Measurements from ENCODE around the gene CXorf66.
A peak's percentile ranks its signal among the peaks of the same experiment; 100 is the strongest.
"Not testable (repeated sequence)": the region's sequence is repeated elsewhere in the genome, so short reads cannot be mapped to it uniquely, and the experiment has no call there.

Gene CXorf66

DNA sequence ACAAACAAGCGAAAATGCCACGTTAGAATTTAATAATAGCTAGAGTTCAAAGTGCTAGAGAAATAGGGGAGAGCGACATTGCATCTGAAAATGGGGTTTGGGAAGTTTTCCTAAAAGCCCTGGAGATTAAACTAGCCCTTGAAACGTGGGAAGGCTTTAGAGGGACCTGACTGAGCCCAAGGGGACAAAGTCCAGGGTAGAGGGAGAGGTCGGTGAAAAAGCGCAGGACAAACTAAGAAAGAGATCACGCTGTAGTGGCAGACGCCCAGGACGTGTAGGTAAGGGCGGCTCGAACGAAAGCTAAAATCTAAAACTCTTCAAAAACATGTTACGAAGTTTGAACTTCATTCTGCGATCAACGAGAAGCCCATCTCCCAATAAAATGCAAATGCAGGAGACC is 31.4 kb downstream of the CXorf66 start:
- H3K36me3 Mint-ChIP-seq = peaks cover 0 to 1% of the 10 kb centered on the region in 2 donors
- peaks cover 5 to 16% of the 10 kb centered on the region in 2 donors for H3K4me1 Mint-ChIP-seq
- H3K4me3 Mint-ChIP-seq = peak overlapping the region; percentile 86 to 89
- H3K27me3 Mint-ChIP-seq = peaks cover 0 to under 1% of the 10 kb centered on the region in 2 donors
- DNase-seq = no peak
- H3K9me3 Mint-ChIP-seq = no peaks in the 10 kb centered on the region
- ATAC-seq (replicated peaks) = no peak
- peak overlapping the region; percentile 96 for H3K27ac Mint-ChIP-seq

DNA sequence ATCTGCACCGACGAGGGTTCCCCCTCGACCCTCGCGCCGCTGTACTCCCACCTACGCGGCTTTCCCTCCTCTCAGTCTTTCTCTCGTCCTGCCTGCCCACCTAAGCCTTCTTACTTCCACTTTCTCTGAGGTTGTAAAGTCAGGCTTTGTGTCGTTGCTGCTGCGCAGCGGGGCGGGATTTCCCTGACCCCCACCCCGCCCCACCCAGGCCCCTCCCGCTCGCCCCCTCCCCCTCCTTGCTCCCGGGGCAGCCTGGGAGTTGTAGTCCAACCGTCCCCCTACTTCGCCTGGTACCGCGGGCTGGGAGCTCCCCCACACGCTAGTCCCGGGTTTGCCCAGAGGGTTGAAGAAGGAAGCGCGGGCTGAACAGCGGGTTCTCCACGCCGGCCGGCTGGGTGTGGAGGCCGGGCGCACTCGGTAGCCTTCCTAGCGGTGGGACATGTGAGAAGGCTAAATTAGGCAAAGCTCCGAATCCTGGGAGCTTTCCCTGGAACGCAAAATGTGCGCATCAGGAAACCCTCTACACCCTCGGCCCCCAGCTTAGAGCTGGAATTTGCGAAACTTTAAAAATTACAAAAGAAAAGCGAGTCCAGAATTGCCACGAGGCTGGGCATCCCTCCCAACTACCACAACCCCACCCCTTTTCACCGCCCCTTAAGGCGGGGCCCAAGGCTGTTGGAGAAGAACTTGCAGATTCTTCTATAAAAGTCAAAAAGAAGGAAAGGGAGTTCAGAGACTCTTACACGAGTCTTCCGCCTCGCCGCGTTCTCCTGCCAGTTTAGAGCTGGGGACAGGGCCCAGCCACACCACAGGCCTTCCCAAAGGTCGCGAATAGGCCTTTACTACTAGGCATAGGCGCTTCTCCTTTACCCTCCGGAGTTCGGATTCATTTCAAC is 32.2 kb downstream of the CXorf66 start, which contains the start of gene ATP11C:
Gene ATP11C, minus strand, starts transcription at position 153 of the 896 bp plus-strand sequence. CDS start 1,011 bp downstream, outside the sequence.
- peak; percentile 78 for DNase-seq
- ATAC-seq (replicated peaks) = peak; percentile 85 to 87
- Mint-ChIP-seq H3K27ac (peak within 1 kb of the TSS; percentile 96), H3K36me3 (peaks cover 0 to 1% of the 10 kb centered on the region in 2 donors), H3K27me3 (no peaks in the 10 kb centered on the region), H3K9me3 (no peaks in the 10 kb centered on the region), H3K4me3 (peak within 1 kb of the TSS; percentile 86 to 89), H3K4me1 (peaks cover 5 to 17% of the 10 kb centered on the region in 2 donors)

DNA sequence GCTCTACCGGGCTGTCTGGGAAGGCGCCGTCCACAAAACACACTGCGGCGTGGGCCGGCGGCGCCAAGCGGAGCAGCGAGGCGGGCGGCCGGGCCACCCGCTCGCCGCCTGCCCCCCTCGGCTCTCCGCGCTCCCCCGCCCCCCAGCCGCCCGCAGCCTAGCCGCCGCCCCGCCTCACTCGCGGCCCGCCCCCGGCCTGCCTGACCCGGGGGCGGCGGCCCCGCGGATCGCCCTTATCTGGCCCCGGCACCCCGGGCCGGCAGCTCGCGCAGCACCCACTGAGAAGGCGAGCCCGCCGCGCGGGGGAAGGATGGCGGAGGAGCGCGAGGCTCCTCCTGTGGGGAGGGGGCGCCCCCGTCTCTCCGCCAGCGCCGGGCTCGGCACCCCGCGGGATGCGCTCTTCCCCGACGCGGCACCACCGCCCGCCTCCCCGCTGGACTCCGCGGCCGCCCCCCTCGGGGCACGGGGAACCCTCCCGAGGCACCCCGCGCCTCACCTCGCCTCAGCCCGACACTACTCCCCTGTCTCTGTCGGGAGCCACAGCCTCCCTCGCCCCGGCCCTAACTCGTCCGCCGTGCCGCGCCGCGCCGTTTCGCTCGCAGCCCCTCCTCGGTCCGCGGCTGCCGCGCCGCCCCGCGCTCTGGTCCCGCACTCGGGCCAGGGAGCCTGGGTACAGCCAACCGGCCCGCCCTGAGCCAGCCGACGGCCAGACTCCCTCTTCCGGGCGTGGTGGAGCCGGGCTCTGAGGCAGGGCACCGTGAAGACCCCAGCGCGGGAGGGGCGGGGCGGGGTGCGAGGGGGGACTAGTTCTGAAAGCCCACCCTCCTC is 33.0 kb downstream of the CXorf66 start:
- H3K4me3 Mint-ChIP-seq = peak overlapping the region; percentile 86 to 89
- peaks cover 0 to 1% of the 10 kb centered on the region in 2 donors for H3K36me3 Mint-ChIP-seq
- DNase-seq (peak; percentile 23), ATAC-seq (replicated peaks) (peak; percentile 56)
- no peaks in the 10 kb centered on the region for H3K27me3 Mint-ChIP-seq
- peak overlapping the region; percentile 96 for H3K27ac Mint-ChIP-seq
- H3K4me1 Mint-ChIP-seq = peaks cover 5 to 17% of the 10 kb centered on the region in 2 donors
- H3K9me3 Mint-ChIP-seq = no peaks in the 10 kb centered on the region

- Mint-ChIP-seq H3K4me1 (peaks cover 5 to 17% of the 10 kb centered on the region in 2 donors), H3K27me3 (no peaks in the 10 kb centered on the region), H3K4me3 (peak overlapping the region; percentile 82 to 83), H3K27ac (peak overlapping the region; percentile 85), H3K9me3 (no peaks in the 10 kb centered on the region), H3K36me3 (peaks cover 0 to 1% of the 10 kb centered on the region in 2 donors)
- DNase-seq = peak; percentile 1
- ATAC-seq (replicated peaks) = no peak
Observed at GRCh38 chrX:139931646-139932072, 33.7 kb downstream of the CXorf66 start.

DNA sequence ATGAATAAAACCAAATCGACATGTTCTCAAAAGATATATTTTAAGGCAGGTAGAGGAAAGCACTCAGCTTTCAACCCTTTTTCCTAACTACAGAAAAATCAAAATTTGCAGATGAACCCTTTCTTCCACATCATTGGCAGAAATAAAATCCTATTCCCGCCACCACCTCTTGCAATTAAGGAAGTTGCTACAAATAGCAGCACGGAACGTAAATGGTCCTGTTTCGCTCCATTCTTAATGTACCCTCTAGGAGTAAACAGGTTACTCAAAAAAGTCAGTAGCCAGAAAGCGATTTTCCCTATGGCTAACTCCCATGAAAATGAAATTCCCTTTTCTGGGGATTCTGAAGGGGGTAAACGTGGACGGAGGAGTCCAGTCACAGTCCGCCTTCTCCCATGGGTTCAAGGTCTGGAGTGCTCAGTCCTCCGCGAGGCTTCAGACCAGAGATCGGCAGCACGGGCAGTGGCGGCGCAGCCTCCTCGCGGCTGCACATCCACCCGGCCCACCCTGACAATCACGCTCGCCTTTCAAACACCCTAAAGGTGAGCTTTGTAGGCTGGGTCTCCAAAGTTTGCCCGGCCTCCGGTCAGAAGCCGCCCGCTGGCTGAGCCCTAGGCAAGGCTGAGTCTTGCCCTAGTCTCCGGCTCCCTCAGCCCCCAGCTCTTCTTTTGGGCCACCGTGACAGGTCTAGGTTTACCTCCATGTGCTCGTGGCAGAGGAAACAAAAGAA is 34.2 kb downstream of the CXorf66 start:
- ATAC-seq (replicated peaks) (peak; percentile 2 to 6), DNase-seq (no peak)
- Mint-ChIP-seq H3K4me1 (peaks cover 5 to 18% of the 10 kb centered on the region in 2 donors), H3K36me3 (peaks cover 0 to 1% of the 10 kb centered on the region in 2 donors), H3K9me3 (no peaks in the 10 kb centered on the region), H3K27ac (peak overlapping the region; percentile 85), H3K27me3 (no peaks in the 10 kb centered on the region), H3K4me3 (peak overlapping the region; percentile 82 to 83)

DNA sequence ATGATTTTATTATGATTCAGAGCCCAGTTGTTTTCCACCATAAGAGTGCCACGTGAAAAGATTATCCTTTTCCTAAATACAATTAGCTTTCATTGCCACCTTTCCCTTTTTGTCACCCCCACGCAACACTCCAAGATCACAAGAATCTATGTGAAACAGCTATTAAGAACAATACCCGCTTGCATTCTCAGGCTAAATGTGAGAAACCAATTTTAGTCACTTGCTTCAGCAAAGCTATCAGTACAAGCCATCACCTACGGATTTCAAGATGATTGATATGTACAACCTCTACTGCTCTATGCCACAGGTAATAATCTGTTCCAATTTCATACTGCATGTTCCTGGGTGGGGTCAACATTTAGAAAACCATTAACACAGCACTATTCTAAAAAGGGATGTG is 34.9 kb downstream of the CXorf66 start:
- no peak for DNase-seq
- H3K36me3 Mint-ChIP-seq = peaks cover 0 to 1% of the 10 kb centered on the region in 2 donors
- ATAC-seq (replicated peaks) = no peak
- peaks cover 7 to 23% of the 10 kb centered on the region in 2 donors for H3K4me1 Mint-ChIP-seq
- peak overlapping the region; percentile 82 to 83 for H3K4me3 Mint-ChIP-seq
- H3K27me3 Mint-ChIP-seq = no peaks in the 10 kb centered on the region
- no peak overlapping the region for H3K27ac Mint-ChIP-seq
- no peaks in the 10 kb centered on the region for H3K9me3 Mint-ChIP-seq

GRCh38 chrX:139929876-139930275 is 35.4 kb downstream of the CXorf66 start:
- Mint-ChIP-seq H3K9me3 (no peaks in the 10 kb centered on the region), H3K36me3 (peaks cover 0 to 1% of the 10 kb centered on the region in 2 donors), H3K4me1 (peaks cover 7 to 23% of the 10 kb centered on the region in 2 donors), H3K27ac (no peak overlapping the region), H3K4me3 (no peak overlapping the region), H3K27me3 (no peaks in the 10 kb centered on the region)
- ATAC-seq (replicated peaks) (no peak), DNase-seq (no peak)

- H3K4me3 Mint-ChIP-seq = no peak overlapping the region
- peaks cover 0 to 3% of the 10 kb centered on the region in 2 donors for H3K9me3 Mint-ChIP-seq
- H3K36me3 Mint-ChIP-seq = peaks cover 5 to 10% of the 10 kb centered on the region in 2 donors
- DNase-seq = no peak
- no peak overlapping the region for H3K27ac Mint-ChIP-seq
- peaks cover 9 to 31% of the 10 kb centered on the region in 2 donors for H3K4me1 Mint-ChIP-seq
- no peak for ATAC-seq (replicated peaks)
- no peaks in the 10 kb centered on the region for H3K27me3 Mint-ChIP-seq
Observed at GRCh38 chrX:139924696-139925095, 40.6 kb downstream of the CXorf66 start.

- ATAC-seq (replicated peaks) = no peak
- H3K27me3 Mint-ChIP-seq = no peaks in the 10 kb centered on the region
- no peak for DNase-seq
- H3K4me1 Mint-ChIP-seq = peaks cover 9 to 29% of the 10 kb centered on the region in 2 donors
- H3K9me3 Mint-ChIP-seq = peaks cover 0 to 3% of the 10 kb centered on the region in 2 donors
- no peak overlapping the region for H3K4me3 Mint-ChIP-seq
- H3K36me3 Mint-ChIP-seq = peaks cover 5 to 10% of the 10 kb centered on the region in 2 donors
- H3K27ac Mint-ChIP-seq = no peak overlapping the region
Observed at GRCh38 chrX:139924069-139924695, 41.1 kb downstream of the CXorf66 start.

DNA sequence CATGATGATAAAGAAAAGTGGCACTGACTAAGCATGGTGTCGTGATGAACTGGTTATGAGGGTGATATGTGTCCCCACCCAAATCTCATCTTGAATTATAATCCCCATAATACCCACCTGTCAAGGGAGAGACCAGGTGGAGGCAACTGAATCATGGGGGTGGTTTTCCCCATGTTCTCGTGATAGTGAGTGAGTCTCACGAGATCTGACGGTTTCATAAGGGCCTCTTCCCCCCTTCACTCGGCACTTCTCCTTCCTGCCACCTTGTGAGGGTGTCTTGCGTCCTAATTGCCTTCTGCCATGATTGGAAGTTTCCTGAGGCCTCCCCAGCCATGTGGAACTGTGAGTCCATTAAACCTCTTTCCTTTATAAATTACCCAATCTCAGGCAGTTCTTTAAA is 44.2 kb downstream of the CXorf66 start:
- H3K27me3 Mint-ChIP-seq; H3K27ac Mint-ChIP-seq; H3K4me3 Mint-ChIP-seq; DNase-seq; H3K9me3 Mint-ChIP-seq; ATAC-seq (replicated peaks): not testable (repeated sequence)
- Mint-ChIP-seq H3K36me3 (peaks cover 4 to 10% of the 10 kb centered on the region in 2 donors), H3K4me1 (peaks cover 7 to 33% of the 10 kb centered on the region in 2 donors)

GRCh38 chrX:139920316-139920715 is 45.0 kb downstream of the CXorf66 start:
- Mint-ChIP-seq H3K9me3 (peaks cover 0 to 3% of the 10 kb centered on the region in 2 donors), H3K27me3 (no peaks in the 10 kb centered on the region), H3K36me3 (peaks cover 4 to 10% of the 10 kb centered on the region in 2 donors), H3K4me1 (peaks cover 4 to 28% of the 10 kb centered on the region in 2 donors), H3K27ac (no peak overlapping the region), H3K4me3 (no peak overlapping the region)
- DNase-seq = no peak
- ATAC-seq (replicated peaks) = no peak

DNA sequence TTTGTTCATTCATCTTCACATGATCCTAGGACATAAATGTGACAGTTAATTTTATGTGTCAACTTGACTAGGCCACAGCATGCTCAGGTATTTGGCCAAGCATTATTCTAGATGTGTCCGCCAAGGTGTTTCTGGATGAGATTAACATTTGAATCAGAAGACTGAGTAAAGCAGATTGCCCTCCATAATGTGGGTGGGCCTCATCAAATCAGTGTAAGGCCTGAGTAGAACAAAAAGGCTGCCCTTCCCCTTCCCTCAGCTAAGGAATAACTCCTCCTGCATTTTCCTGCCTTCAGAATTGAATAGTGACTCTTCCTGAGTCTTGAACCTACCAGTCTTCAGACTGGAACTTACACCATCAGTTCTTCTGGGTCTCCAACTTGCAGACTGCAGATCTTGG is 50.9 kb downstream of the CXorf66 start:
- peaks cover 0 to 5% of the 10 kb centered on the region in 2 donors for H3K36me3 Mint-ChIP-seq
- no peaks in the 10 kb centered on the region for H3K27me3 Mint-ChIP-seq
- H3K27ac Mint-ChIP-seq = no peak overlapping the region

DNA sequence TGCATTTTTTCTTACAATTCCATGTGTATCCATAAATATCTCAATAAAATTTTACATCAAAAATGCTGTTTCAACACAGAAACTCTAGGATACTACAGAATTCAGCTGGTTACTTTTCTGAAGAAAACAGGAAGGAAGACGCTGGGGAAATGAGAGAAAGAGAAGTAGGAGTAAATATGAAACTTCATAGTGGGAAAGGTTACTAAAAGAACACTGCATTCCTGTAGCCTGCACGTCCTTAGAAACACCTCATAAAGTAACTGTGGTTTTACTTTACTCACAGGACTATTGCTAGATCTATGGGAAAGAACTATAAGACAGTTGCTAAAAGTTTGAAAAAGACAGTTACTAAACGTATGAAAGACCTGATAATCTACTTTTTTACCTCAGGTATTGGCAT is 55.6 kb downstream of the CXorf66 start:
- Mint-ChIP-seq H3K4me1 (peaks cover 10 to 27% of the 10 kb centered on the region in 2 donors), H3K9me3 (no peaks in the 10 kb centered on the region), H3K27me3 (no peaks in the 10 kb centered on the region), H3K27ac (no peak overlapping the region), H3K36me3 (peaks cover 0 to 7% of the 10 kb centered on the region in 2 donors), H3K4me3 (no peak overlapping the region)
- ATAC-seq (replicated peaks) (peak; percentile 77 to 94), DNase-seq (no peak)

More for the DNA sequence above, 50.9 kb downstream of the CXorf66 start:
- Mint-ChIP-seq H3K9me3 (no peaks in the 10 kb centered on the region), H3K4me3 (no peak overlapping the region), H3K4me1 (peaks cover 7 to 22% of the 10 kb centered on the region in 2 donors)
- ATAC-seq (replicated peaks) = no peak
- DNase-seq = no peak
